PFSK-1 (cell line): ENCODE data around the gene POGLUT2.
A peak's percentile ranks its signal among the peaks of the same experiment; 100 is the strongest.

ENCODE experiments used
- FOXP2 ChIP-seq: optimal IDR thresholded peaks from 2 replicates; pipeline ENCODE3; 2011; ENCODE audit warnings: borderline replicate concordance, control low read depth, inconsistent platforms; ENCODE audit not compliant: insufficient read depth; ENCODE audit errors: extremely low read length, extremely low read depth
- POLR2AphosphoS5 ChIP-seq: IDR thresholded peaks from 2 replicates; pipeline ENCODE4 v1.6.1; 2012; ENCODE audit warnings: low read depth, mild to moderate bottlenecking, control low read depth, low read length, moderate library complexity
- SIN3A ChIP-seq: IDR thresholded peaks from 2 replicates; pipeline ENCODE4 v1.6.1; 2012; ENCODE audit warnings: mild to moderate bottlenecking, low read length, moderate library complexity, borderline replicate concordance; ENCODE audit not compliant: insufficient read depth
- TAF1 ChIP-seq: IDR thresholded peaks from 2 replicates; pipeline ENCODE4 v1.6.1; 2012; ENCODE audit warnings: low read length, control low read depth, borderline replicate concordance; ENCODE audit not compliant: insufficient read depth
- TF ChIP-seq, protein P1 (sequence below), 2 experiments: IDR thresholded peaks; 2 replicates each; pipeline versions ENCODE4 v1.6.1 to v1.8.0; 2011 to 2012; ENCODE audit warnings: low read depth in 2 of 2, low read length in 2 of 2, control low read depth in 1 of 2, inconsistent platforms in 1 of 2, mild to moderate bottlenecking in 1 of 2, moderate library complexity in 1 of 2; ENCODE audit not compliant: insufficient read depth in 1 of 2

POGLUT2 gene

DNA sequence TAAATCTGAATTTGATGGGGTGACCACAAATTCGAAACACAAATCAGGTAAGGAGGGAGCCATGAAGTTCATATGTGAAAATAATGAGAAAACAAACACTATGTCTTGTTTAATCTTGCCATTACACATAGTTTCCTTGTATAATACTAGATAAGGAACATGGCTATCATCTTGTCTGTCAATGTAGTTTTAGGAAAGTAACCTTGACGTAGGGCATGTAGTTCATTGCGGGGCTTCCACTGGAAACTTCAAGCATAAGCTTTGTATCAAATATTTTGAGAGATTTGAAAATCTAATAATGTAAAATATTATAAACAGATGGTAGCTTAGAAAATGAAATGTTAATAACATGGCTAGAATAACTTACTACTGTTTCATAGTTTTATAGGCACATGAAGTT is 8.9 kb upstream of the POGLUT2 start:
- TF ChIP-seq, protein P1, sequence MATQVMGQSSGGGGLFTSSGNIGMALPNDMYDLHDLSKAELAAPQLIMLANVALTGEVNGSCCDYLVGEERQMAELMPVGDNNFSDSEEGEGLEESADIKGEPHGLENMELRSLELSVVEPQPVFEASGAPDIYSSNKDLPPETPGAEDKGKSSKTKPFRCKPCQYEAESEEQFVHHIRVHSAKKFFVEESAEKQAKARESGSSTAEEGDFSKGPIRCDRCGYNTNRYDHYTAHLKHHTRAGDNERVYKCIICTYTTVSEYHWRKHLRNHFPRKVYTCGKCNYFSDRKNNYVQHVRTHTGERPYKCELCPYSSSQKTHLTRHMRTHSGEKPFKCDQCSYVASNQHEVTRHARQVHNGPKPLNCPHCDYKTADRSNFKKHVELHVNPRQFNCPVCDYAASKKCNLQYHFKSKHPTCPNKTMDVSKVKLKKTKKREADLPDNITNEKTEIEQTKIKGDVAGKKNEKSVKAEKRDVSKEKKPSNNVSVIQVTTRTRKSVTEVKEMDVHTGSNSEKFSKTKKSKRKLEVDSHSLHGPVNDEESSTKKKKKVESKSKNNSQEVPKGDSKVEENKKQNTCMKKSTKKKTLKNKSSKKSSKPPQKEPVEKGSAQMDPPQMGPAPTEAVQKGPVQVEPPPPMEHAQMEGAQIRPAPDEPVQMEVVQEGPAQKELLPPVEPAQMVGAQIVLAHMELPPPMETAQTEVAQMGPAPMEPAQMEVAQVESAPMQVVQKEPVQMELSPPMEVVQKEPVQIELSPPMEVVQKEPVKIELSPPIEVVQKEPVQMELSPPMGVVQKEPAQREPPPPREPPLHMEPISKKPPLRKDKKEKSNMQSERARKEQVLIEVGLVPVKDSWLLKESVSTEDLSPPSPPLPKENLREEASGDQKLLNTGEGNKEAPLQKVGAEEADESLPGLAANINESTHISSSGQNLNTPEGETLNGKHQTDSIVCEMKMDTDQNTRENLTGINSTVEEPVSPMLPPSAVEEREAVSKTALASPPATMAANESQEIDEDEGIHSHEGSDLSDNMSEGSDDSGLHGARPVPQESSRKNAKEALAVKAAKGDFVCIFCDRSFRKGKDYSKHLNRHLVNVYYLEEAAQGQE (IDR thresholded peaks at IDR 0.05; ENCODE audit: insufficient read depth in 1 of 2, low read depth in 2 of 2, low read length in 2 of 2), result no peak
- no peak for TF ChIP-seq POLR2AphosphoS5
- no peak for TF ChIP-seq FOXP2
- no peak for TF ChIP-seq SIN3A
- TF ChIP-seq TAF1, result no peak

DNA sequence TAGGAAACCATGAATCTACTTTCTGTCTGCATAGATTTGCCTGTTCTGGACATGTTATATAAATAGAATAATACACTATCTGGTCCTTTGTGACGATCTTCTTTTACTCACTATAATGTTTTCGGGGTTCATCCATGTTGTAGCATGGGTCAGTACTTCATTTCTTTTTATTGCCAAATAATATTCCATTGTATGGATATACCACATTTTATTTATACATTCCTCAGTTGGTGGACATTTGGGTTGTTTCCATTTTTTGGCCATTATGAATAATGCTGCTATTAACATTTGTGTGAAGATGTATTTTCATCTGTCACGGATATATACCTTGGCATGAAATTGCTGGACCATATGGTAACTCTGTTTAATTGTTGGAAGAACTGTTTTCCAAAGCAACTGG is 6.9 kb upstream of the POGLUT2 start:
- TF ChIP-seq, protein P1 (IDR thresholded peaks at IDR 0.05; ENCODE audit: insufficient read depth in 1 of 2, low read depth in 2 of 2, low read length in 2 of 2), result no peak
- no peak for TF ChIP-seq SIN3A
- TF ChIP-seq TAF1, result no peak
- TF ChIP-seq FOXP2, result no peak
- no peak for TF ChIP-seq POLR2AphosphoS5

DNA sequence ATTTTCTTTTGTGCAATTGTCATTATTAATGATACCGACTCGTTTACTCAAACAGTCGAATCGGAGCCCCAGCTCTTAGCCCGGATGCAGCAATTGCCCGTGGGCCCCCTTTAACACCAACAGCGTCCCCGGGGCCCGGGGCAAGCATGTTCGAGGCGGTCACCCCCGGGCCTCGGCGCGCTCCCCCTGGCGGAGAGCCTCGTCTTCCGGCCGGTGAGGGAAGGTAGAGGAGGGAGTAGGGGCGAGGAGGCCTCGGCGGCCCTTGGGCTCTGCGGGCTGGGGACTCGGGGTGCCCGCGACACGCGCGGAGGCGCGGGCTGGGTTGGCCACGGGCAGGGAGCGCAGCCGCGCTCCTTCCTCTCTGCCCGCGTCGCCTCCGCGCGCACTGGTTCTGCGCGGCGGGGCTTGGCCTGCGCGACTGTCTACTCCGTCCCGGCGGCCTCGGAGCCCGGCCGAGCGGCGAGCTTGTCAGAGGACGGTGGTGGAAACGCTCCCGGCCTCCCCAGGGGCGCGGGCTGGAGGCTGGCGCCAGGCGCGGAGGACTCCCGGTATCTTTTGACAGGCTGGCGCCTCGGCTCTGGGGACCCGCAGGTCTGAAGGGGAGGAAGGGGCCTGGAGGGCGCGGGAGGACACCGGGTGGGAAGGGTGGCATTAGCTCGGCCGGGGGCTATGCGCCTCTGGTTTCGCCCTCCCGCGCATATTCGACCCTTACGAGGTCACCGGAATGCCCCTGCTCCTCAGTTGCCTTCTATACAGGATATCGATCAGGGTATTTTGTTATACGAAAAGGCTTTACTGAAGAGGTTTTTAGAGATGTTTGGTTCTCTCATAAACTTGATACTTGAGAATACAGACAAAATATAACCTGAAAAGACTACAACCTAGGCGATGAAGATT is 1.6 kb upstream of the POGLUT2 start:
- TF ChIP-seq POLR2AphosphoS5, result no peak; the same call in 1 of the 2 replicates
- peak; percentile 42 for TF ChIP-seq FOXP2

DNA sequence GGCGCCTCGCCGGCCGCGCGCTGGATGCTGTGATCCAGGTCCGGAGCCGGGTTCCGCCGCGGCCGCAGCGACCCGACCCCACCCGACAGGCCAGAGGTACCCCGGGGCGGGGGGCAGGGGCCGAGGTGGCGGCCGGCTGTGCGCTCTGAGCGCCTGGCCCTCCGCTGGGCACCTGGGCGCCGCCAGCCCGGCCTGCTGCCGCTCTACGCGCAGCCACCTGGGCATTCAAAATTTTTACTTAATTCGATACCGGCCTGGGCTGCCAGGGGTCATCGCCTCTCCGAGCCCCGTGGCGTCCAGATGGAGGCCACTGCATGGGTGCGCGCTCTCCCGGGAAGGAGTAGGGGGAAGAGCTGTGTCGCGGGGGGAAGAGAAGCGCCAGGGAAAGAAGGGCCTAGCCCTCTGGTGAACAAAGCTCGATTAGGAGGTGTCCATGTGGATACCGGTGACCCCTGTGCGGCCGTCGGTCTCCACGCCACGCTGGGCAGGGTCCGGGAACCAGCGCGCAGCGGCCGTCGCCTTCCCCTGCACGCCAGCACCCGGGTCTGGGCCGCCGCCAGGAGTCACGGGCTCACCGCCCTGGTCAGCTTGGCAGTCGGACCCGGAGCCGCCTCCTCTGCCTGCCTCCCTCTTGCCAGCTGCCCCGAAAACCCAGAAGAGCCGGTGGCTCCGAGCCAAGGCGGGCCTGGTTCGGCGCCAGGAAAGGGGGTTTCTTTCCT is 809 bp upstream of the POGLUT2 start:
- TF ChIP-seq, protein P1 (IDR thresholded peaks at IDR 0.05; ENCODE audit: insufficient read depth in 1 of 2, low read depth in 2 of 2, low read length in 2 of 2), result no peak
- no peak for TF ChIP-seq TAF1
- TF ChIP-seq SIN3A, result no peak
- no peak for TF ChIP-seq POLR2AphosphoS5
- no peak for TF ChIP-seq FOXP2

- TF ChIP-seq FOXP2, result no peak
- TF ChIP-seq SIN3A, result no peak
- TF ChIP-seq POLR2AphosphoS5, result no peak
- no peak for TF ChIP-seq TAF1
- TF ChIP-seq, protein P1 (IDR thresholded peaks at IDR 0.05; ENCODE audit: insufficient read depth in 1 of 2, low read depth in 2 of 2, low read length in 2 of 2), result no peak
Measured at GRCh38 chr13:102793611-102794355, 5.0 kb downstream of the POGLUT2 start.
